Smooth muscle cell (in vitro differentiated cells): ENCODE measurements around the gene FHIT. TPM values are rescaled to one million over a fixed set of nuclear protein-coding genes. Genes with fewer than 3 reads are reported as not detected.

Source experiments
- DNase-seq: peaks from one replicate; lab custom pipeline; 2025; ENCODE audit not compliant: unreplicated experiment; lab: John Stamatoyannopoulos, UW
- H2AFZ ChIP-seq: fragments of 200-600 bp; sonication (generic); 2 replicates; pipeline ENCODE4 v1.6.0; 2016; ENCODE audit warnings: antibody characterized with exemption, low read depth, mild to moderate bottlenecking
- H3F3A ChIP-seq: fragments of 200-600 bp; sonication (generic); 2 replicates; pipeline ENCODE4 v1.6.0; 2017; ENCODE audit warnings: antibody characterized with exemption, low read depth
- H3K27ac ChIP-seq: fragments of 200-600 bp; sonication (generic); 2 replicates; pipeline ENCODE4 v1.5.1; 2016; ENCODE audit warnings: low read depth, mild to moderate bottlenecking
- H3K27me3 ChIP-seq: fragments of 200-600 bp; sonication (generic); 2 replicates; pipeline ENCODE4 v1.6.1; 2016; ENCODE audit warnings: low read depth, mild to moderate bottlenecking
- H3K36me3 ChIP-seq: fragments of 200-600 bp; sonication (generic); 2 replicates; pipeline ENCODE4 v1.5.1; 2016; ENCODE audit warnings: low read depth
- H3K4me1 ChIP-seq: fragments of 200-600 bp; sonication (generic); 2 replicates; pipeline ENCODE4 v1.5.1; 2016; ENCODE audit warnings: low read depth
- H3K4me2 ChIP-seq: fragments of 200-600 bp; sonication (generic); 2 replicates; pipeline ENCODE4 v1.6.0; 2016; ENCODE audit warnings: mild to moderate bottlenecking
- H3K4me3 ChIP-seq: fragments of 200-600 bp; sonication (generic); 2 replicates; pipeline ENCODE4 v1.5.1; 2016; ENCODE audit warnings: mild to moderate bottlenecking
- H3K79me2 ChIP-seq: fragments of 200-600 bp; sonication (generic); 2 replicates; pipeline ENCODE4 v1.6.0; 2016; ENCODE audit warnings: low read depth, mild to moderate bottlenecking
- H3K9ac ChIP-seq: fragments of 200-600 bp; sonication (generic); 2 replicates; pipeline ENCODE4 v1.6.0; 2016; ENCODE audit warnings: low read depth
- H3K9me3 ChIP-seq: fragments of 200-600 bp; sonication (generic); replicated peaks from 2 replicates; pipeline ENCODE4 v1.5.1; 2016; ENCODE audit warnings: low read depth
- H4K20me1 ChIP-seq: fragments of 200-600 bp; sonication (generic); 2 replicates; pipeline ENCODE4 v1.6.0; 2016; ENCODE audit warnings: low read depth
- CTCF ChIP-seq: fragments of 200-600 bp; sonication (generic); IDR thresholded peaks from 2 replicates; pipeline ENCODE4 v1.5.1; 2017; ENCODE audit warnings: borderline replicate concordance, mild to moderate bottlenecking, antibody characterized with exemption; ENCODE audit not compliant: insufficient read depth, poor library complexity, severe bottlenecking
- WGBS: methylation state at CpG from one replicate; pipeline ENCODE4 v1.1.7; 2016; ENCODE audit warnings: low lambda C conversion rate; 5-methylcytosine and 5-hydroxymethylcytosine counted together
- polyA plus RNA-seq: library from polyadenylated mRNA; unstranded; fragments of >200 nt; fragmentation: Nextera tagmentation; extraction: Ambion mirVana; gene quantifications from 2 replicates; pipeline ENCODE4 v1.2.1, GENCODE V29; 2016
- total RNA-seq: library from RNA; depleted of rRNA; stranded (reverse); fragments of >200 nt; gene quantifications from 2 replicates; pipeline ENCODE4 v1.2.3, GENCODE V29; 2014

The FHIT gene
- total and polyA plus RNA-seq, 2 experiments from 2014 or later: 5.9 to 6.7 TPM

DNA sequence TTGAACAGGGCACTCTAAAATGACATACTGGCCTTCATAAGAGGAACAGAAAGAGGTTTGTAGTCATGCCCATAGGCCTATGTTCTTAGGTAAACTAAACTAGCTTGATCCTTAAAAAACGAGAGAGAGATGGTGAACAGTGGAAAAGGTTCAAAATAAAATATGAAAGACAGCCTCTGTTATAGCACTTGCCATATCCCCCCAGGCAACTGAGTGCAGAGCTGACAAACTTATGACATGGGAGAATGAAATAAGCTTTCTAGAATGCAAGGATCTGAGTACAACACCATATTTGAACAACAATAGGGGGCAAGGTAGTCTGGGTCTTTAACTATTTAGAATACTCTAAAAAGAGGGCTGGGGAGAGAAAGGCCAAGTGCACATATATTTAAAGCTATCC is 1500.9 kb downstream of the FHIT start:
- Histone ChIP-seq H3K9ac (no peak overlapping the region), H3K79me2 (no peaks in the 10 kb centered on the region), H3K4me2 (peak overlapping the region; percentile 49), H3K4me3 (no peak overlapping the region), H3K9me3 (no peaks in the 10 kb centered on the region), H3K4me1 (peaks cover 23% of the 10 kb centered on the region), H4K20me1 (no peaks in the 10 kb centered on the region), H3K27ac (peak overlapping the region; percentile 76), H3K36me3 (no peaks in the 10 kb centered on the region), H2AFZ (no peak overlapping the region), H3F3A (peaks cover 14% of the 10 kb centered on the region), H3K27me3 (no peaks in the 10 kb centered on the region)
- 69% methylated on average over 1 of the region's 1 CpG for WGBS
- TF ChIP-seq CTCF: no peak
- no peak for DNase-seq

DNA sequence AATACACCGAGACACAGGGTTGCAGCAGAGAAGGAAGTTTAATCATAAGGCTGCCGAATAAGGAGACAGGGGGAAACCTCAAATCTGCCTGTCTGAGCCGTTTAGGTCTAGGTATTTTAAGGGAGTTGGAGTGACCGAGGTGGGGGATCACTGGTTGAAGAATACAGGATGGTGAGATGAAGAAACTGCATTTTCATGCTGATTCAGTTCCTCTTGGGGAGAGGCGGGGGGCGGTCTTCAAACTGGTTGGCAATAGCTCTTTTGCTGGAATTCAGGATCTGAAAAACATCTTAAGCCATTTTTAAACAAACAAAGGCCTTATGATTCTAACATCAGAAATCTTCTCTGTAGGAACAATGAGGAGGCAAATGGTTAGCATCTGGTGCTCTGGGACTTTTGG is 1502.0 kb downstream of the FHIT start:
- WGBS: 49% methylated on average over 6 of the region's 6 CpGs
- Histone ChIP-seq H3K9me3 (no peaks in the 10 kb centered on the region), H3K4me1 (peaks cover 12% of the 10 kb centered on the region), H3K27ac (peak overlapping the region; percentile 76), H4K20me1 (no peaks in the 10 kb centered on the region), H3K9ac (no peak overlapping the region), H3F3A (peaks cover 14% of the 10 kb centered on the region), H3K4me2 (peak overlapping the region; percentile 49), H2AFZ (no peak overlapping the region), H3K79me2 (no peaks in the 10 kb centered on the region), H3K36me3 (no peaks in the 10 kb centered on the region), H3K4me3 (no peak overlapping the region), H3K27me3 (no peaks in the 10 kb centered on the region)
- DNase-seq: no peak
- TF ChIP-seq CTCF: no peak

- H3K4me3 ChIP-seq: no peak overlapping the region
- no peak for DNase-seq
- no peaks in the 10 kb centered on the region for H3K36me3 ChIP-seq
- H3K4me1 ChIP-seq: peaks cover 7% of the 10 kb centered on the region
- H3K9me3 ChIP-seq: no peaks in the 10 kb centered on the region
- no peak overlapping the region for H3K9ac ChIP-seq
- no peak overlapping the region for H3K27ac ChIP-seq
- H4K20me1 ChIP-seq: no peaks in the 10 kb centered on the region
- no peaks in the 10 kb centered on the region for H3K79me2 ChIP-seq
- no peak overlapping the region for H3K4me2 ChIP-seq
- no peak overlapping the region for H2AFZ ChIP-seq
- TF ChIP-seq CTCF: no peak
- no peaks in the 10 kb centered on the region for H3K27me3 ChIP-seq
- 92% methylated on average over 3 of the region's 3 CpGs for WGBS
- peaks cover 4% of the 10 kb centered on the region for H3F3A ChIP-seq
Measured at GRCh38 chr3:59746585-59746984, 1504.7 kb downstream of the FHIT start.

GRCh38 chr3:59737241-59737640 is 1514.0 kb downstream of the FHIT start:
- 69% methylated on average over 3 of the region's 3 CpGs for WGBS
- H3K4me1 ChIP-seq: no peaks in the 10 kb centered on the region
- no peak overlapping the region for H3K4me3 ChIP-seq
- H3K9ac ChIP-seq: no peak overlapping the region
- H3K27ac ChIP-seq: no peak overlapping the region
- H4K20me1 ChIP-seq: no peaks in the 10 kb centered on the region
- no peak overlapping the region for H2AFZ ChIP-seq
- no peak for TF ChIP-seq CTCF
- H3K4me2 ChIP-seq: no peak overlapping the region
- no peaks in the 10 kb centered on the region for H3K36me3 ChIP-seq
- no peaks in the 10 kb centered on the region for H3K9me3 ChIP-seq
- H3F3A ChIP-seq: no peaks in the 10 kb centered on the region
- DNase-seq: no peak
- H3K79me2 ChIP-seq: no peaks in the 10 kb centered on the region
- no peaks in the 10 kb centered on the region for H3K27me3 ChIP-seq
